Brain microvascular endothelial cell (primary cell): ENCODE measurements around the gene AKAP5.
"Not testable (repeated sequence)": the region's sequence is repeated elsewhere in the genome, so short reads cannot be mapped to it uniquely, and the experiment has no call there.

Experiments used
- DNase-seq: peaks from one replicate; pipeline ENCODE4 v3.0.0-alpha.2; 2020
- H3K27ac ChIP-seq: fragments of 250-450 bp; sonication (Bioruptor Pico); 2 replicates; pipeline ENCODE4 v1.5.1; 2020; ENCODE audit warnings: mild to moderate bottlenecking, moderate library complexity
- H3K27me3 ChIP-seq: fragments of 250-450 bp; sonication (Bioruptor Pico); replicated peaks from 2 replicates; pipeline ENCODE4 v1.5.1; 2020; ENCODE audit warnings: mild to moderate bottlenecking
- H3K36me3 ChIP-seq: fragments of 250-450 bp; sonication (Bioruptor Pico); replicated peaks from 2 replicates; pipeline ENCODE4 v1.5.1; 2020; ENCODE audit warnings: mild to moderate bottlenecking
- H3K4me3 ChIP-seq: 2 replicates; pipeline ENCODE4 v1.5.1; 2011; ENCODE audit warnings: low read depth, mild to moderate bottlenecking, control low read depth, low read length, moderate library complexity
- in situ Hi-C: cut with HindIII; loops from 2 replicates; pipeline ENCODE4 v1.10.0; 2017; ENCODE audit warnings: low sequenced_read_pairs, low pct_ligation_motif_present
- TF ChIP-seq, protein P1 (sequence below): IDR thresholded peaks from 2 replicates; pipeline ENCODE4 v1.5.1; 2011; ENCODE audit warnings: low read depth, mild to moderate bottlenecking, moderate library complexity, low read length, control low read depth, inconsistent platforms; ENCODE audit errors: missing control alignments

The AKAP5 gene

DNA sequence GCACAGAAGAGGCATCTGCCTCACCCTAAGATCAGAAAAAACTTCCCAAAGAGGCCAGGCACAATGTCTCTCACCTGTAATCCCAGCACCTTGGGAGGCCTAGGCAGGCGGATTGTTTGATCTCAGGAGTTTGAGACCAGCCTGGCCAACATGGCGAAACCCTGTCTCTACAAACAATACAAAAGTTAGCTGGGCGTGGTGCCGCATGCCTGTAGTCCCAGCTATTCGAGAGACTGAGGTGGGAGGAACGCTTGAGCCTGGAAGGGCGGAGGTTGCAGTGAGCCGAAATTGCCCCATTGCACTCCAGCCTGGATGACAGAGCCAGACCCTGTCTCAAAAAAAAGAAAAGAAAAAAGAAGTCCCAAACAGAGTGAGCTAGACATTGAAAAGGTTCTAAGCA is 43.7 kb downstream of the AKAP5 start:
- DNase-seq = no peak
- TF ChIP-seq, protein P1, sequence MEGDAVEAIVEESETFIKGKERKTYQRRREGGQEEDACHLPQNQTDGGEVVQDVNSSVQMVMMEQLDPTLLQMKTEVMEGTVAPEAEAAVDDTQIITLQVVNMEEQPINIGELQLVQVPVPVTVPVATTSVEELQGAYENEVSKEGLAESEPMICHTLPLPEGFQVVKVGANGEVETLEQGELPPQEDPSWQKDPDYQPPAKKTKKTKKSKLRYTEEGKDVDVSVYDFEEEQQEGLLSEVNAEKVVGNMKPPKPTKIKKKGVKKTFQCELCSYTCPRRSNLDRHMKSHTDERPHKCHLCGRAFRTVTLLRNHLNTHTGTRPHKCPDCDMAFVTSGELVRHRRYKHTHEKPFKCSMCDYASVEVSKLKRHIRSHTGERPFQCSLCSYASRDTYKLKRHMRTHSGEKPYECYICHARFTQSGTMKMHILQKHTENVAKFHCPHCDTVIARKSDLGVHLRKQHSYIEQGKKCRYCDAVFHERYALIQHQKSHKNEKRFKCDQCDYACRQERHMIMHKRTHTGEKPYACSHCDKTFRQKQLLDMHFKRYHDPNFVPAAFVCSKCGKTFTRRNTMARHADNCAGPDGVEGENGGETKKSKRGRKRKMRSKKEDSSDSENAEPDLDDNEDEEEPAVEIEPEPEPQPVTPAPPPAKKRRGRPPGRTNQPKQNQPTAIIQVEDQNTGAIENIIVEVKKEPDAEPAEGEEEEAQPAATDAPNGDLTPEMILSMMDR = no peak
- Histone ChIP-seq H3K27me3 (no peaks in the 10 kb centered on the region), H3K36me3 (peaks cover 2% of the 10 kb centered on the region), H3K4me3 (no peak overlapping the region), H3K27ac (no peak overlapping the region)
- in situ Hi-C loops = no loop called here

DNA sequence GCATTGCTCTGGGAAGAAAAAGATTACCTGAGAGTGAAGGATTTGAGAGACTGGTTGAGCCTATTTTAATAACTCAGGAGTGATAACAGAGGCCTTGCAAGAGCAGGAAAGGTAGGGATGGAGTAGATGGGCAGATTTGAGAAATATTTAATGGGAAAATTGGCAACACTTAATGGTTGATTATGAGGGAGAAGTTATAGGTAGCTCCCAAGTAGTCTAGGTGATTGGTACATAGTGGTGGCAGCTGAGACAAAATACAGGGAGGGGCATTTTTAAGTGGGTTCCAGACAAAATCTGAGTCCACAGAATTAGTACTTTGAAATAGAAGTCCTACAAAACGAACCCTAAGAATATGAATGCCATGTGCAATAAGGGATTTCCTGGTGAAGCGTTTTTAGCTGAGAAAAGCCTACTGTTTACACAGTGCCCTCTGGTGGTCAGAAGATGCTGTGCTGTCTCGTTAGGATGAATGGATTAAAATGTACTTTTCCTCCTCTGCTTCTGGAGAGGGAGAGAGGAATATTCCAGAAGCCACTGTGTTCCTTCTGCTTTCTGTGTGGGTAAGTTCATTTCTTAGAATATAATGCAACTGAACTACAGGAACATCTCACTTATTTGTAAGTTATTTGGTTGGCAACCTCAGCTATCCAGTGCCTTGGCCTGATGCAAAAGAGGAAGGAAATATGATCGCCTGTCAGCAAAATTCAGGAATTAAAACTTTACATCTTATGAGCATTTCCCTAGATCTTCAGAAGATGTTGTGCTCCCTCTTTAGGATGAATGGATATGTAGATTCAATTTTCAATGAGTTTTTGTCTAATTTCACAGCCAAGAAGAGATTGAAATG is 45.7 kb downstream of the AKAP5 start:
- DNase-seq = peak; percentile 62
- no peak overlapping the region for H3K27ac ChIP-seq
- in situ Hi-C loops = no loop called here
- H3K27me3 ChIP-seq = no peaks in the 10 kb centered on the region
- no peak overlapping the region for H3K4me3 ChIP-seq
- H3K36me3 ChIP-seq = peaks cover 2% of the 10 kb centered on the region
- TF ChIP-seq, protein P1 = peak; percentile 90

DNA sequence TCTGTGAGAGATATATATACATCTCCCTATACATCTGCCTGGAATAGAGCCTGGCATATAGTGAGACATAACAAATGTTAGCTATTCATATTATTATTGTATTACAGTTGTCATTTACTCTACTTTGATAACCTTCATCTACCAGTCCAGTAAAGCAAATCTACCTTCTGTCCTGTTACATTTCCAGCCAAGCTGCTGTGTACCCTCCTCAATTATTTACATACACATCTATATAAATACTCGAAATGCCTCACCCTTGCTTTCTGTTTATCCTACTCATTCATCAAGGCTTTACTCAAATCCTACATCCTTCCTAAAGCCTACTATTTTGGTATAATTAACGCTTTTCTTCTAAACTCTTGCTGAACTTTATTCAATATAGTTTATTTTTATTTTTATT is 48.0 kb downstream of the AKAP5 start:
- in situ Hi-C loops = no loop called here
- DNase-seq = no peak

DNA sequence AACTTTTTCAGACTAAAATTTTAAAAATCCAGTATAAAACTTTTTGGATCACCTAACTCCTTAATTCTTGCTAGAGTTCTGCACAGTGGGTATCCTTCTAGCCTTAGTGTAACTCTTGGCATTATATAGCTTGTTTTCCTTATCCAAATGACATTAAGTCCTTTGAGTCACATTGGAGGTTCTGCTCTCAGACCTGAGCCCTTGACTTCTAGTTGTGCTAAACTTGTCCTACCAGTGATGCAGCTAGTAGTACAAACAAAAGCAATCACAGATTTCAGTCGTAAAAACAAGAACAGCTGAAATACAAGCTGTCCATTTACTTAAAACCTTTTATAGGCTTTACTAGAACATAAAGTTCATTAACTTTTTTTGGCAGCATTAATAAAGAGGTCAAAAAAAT is 49.8 kb downstream of the AKAP5 start:
- TF ChIP-seq, protein P1 = no peak
- Histone ChIP-seq H3K27ac (no peak overlapping the region), H3K27me3 (no peaks in the 10 kb centered on the region), H3K4me3 (no peak overlapping the region), H3K36me3 (peaks cover 2% of the 10 kb centered on the region)
- DNase-seq = no peak
- in situ Hi-C loops = no loop called here

More for the DNA sequence above, 48.0 kb downstream of the AKAP5 start:
- Histone ChIP-seq H3K27me3 (no peaks in the 10 kb centered on the region), H3K27ac (no peak overlapping the region), H3K4me3 (no peak overlapping the region), H3K36me3 (peaks cover 2% of the 10 kb centered on the region)
- TF ChIP-seq, protein P1 = no peak

DNA sequence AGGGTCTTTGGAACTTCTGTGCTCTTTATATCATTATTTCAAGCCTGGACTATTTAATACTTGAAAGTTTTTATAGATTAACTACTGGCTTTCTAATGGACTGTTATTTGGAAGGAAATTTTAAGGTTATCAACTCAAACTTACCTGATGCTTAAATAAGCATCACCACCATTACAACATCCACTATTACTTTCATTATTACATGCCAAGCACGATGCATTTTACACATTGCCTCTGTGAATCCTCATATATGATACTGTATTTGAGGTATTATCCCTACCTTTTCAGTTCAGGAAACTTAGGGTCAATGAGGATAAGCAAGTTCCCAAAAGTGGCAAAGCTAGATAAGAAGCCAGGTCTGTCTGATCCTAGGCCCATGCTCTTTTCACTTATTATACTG is 51.7 kb downstream of the AKAP5 start:
- Histone ChIP-seq H3K27ac (no peak overlapping the region), H3K27me3 (no peaks in the 10 kb centered on the region), H3K4me3 (no peak overlapping the region), H3K36me3 (peaks cover 6% of the 10 kb centered on the region)
- DNase-seq = no peak
- in situ Hi-C loops = no loop called here
- TF ChIP-seq, protein P1 = no peak

DNA sequence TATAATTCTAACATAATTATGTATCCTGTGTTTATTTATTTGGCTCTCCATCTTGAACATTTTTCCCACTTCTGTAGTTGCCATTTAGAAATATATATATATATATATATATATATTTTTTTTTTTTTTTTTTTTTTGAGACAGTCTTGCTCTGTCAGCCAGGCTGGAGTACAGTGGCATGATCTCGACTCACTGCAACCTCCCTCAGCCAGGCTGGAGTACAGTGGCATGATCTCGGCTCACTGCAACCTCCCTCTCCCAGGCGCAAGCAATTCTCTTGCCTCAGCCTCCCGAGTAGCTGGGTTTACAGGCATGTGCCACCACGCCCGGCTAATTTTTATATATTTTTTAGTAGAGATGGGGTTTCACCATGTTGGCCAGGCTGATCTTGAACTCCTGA is 52.4 kb downstream of the AKAP5 start:
- in situ Hi-C loops, H3K4me3 ChIP-seq, H3K27ac ChIP-seq, DNase-seq, H3K27me3 ChIP-seq: not testable (repeated sequence)
- H3K36me3 ChIP-seq = peaks cover 13% of the 10 kb centered on the region
